Stimulated activated CD8-positive, alpha-beta memory T cell treated with anti-CD3 and anti-CD28 coated beads, Interleukin-4, amount 100 ng/mL, for 48 hours (primary cell): ENCODE data around the gene RBM28.

Experiments used
- DNase-seq: peaks from one replicate; pipeline ENCODE4 v3.0.0-alpha.2; 2020

RBM28 gene

GRCh38 chr7:128255271-128255670 lies 88.4 kb downstream of the RBM28 start:
- no peak for DNase-seq

GRCh38 chr7:128254470-128254869 lies 89.2 kb downstream of the RBM28 start:
- DNase-seq, result no peak

- DNase-seq, result no peak
Observed at GRCh38 chr7:128253701-128254100, 90.0 kb downstream of the RBM28 start.

- DNase-seq, result no peak
Observed at GRCh38 chr7:128251337-128251736, 92.4 kb downstream of the RBM28 start.
